CD8-positive, alpha-beta memory T cell (primary cell): ENCODE measurements around the gene SMCO4. TPM values are rescaled to one million over a fixed set of nuclear protein-coding genes. Genes with fewer than 3 reads are reported as not detected.

Experiments used
- CTCF ChIA-PET: fragments of 350-600 bp; sonication (Branson Sonifier 250); formaldehyde crosslinking; loops from one replicate; lab custom pipeline; 2021; ENCODE audit warnings: antibody characterized with exemption; lab: Charles Lee
- POLR2A ChIA-PET: fragments of 350-600 bp; sonication (Branson Sonifier 250); formaldehyde crosslinking; loops from one replicate; lab custom pipeline; 2021; ENCODE audit warnings: antibody characterized with exemption; lab: Charles Lee
- DNase-seq, 5 donors: peaks; one replicate each; pipeline versions ENCODE4 v3.0.0 to v3.0.0-alpha.2; 2020 to 2022; ENCODE audit warnings: mixed read lengths in 1 of 5
- H3K27ac ChIP-seq: one replicate; pipeline ENCODE4 v1.7.0; 2013; ENCODE audit warnings: low read depth, mild to moderate bottlenecking, low read length, moderate library complexity
- H3K27me3 ChIP-seq: 2 replicates; pipeline ENCODE4 v1.7.0; 2013; ENCODE audit warnings: low read length, mild to moderate bottlenecking; ENCODE audit not compliant: insufficient read depth, poor library complexity, severe bottlenecking
- H3K36me3 ChIP-seq: 2 replicates; pipeline ENCODE4 v1.7.0; 2013; ENCODE audit warnings: mild to moderate bottlenecking, low read length, moderate library complexity; ENCODE audit not compliant: insufficient read depth
- H3K4me1 ChIP-seq: 2 replicates; pipeline ENCODE4 v1.7.0; 2013; ENCODE audit warnings: mild to moderate bottlenecking, low read length, moderate library complexity; ENCODE audit not compliant: insufficient read depth
- H3K4me3 ChIP-seq: 2 replicates; pipeline ENCODE4 v1.7.0; 2013; ENCODE audit warnings: mild to moderate bottlenecking, low read length
- H3K9me3 ChIP-seq: 2 replicates; pipeline ENCODE4 v1.7.0; 2013; ENCODE audit warnings: mild to moderate bottlenecking, low read length
- H3K27ac Mint-ChIP-seq, 8 donors: one replicate each; pipeline ENCODE4 v1.8.0; 2020 to 2021; ENCODE audit warnings: mixed read lengths in 8 of 8, mild to moderate bottlenecking in 6 of 8, inconsistent platforms in 3 of 8, moderate library complexity in 3 of 8
- H3K27me3 Mint-ChIP-seq, 2 donors: one replicate each; pipeline ENCODE4 v1.8.0; 2020 to 2021; ENCODE audit warnings: mixed read lengths in 2 of 2, mild to moderate bottlenecking in 1 of 2, moderate library complexity in 1 of 2
- H3K36me3 Mint-ChIP-seq, 3 donors: one replicate each; pipeline ENCODE4 v1.8.0; 2020 to 2021; ENCODE audit warnings: mixed read lengths in 3 of 3, inconsistent platforms in 1 of 3, mild to moderate bottlenecking in 1 of 3
- H3K4me1 Mint-ChIP-seq, 3 donors: one replicate each; pipeline ENCODE4 v1.8.0; 2020 to 2021; ENCODE audit warnings: mixed read lengths in 3 of 3, inconsistent platforms in 1 of 3, mild to moderate bottlenecking in 1 of 3
- H3K4me3 Mint-ChIP-seq, 7 donors: one replicate each; pipeline ENCODE4 v1.8.0; 2020 to 2021; ENCODE audit warnings: mixed read lengths in 7 of 7, mild to moderate bottlenecking in 6 of 7, moderate library complexity in 4 of 7, inconsistent platforms in 2 of 7
- H3K9me3 Mint-ChIP-seq, 5 donors: one replicate each; pipeline ENCODE4 v1.8.0; 2020 to 2022; ENCODE audit warnings: mixed read lengths in 5 of 5, mild to moderate bottlenecking in 3 of 5, moderate library complexity in 2 of 5, inconsistent platforms in 1 of 5
- polyA plus RNA-seq: library from polyadenylated mRNA; unstranded; fragments of 300-500 nt; fragmentation: Illumina TruSeq; gene quantifications from one replicate; pipeline ENCODE4 v1.2.3, GENCODE V29; 2021
- total RNA-seq, 2 experiments: library from RNA; stranded (reverse); gene quantifications; one replicate each; pipeline ENCODE4 v1.2.3, GENCODE V29; 2021

The SMCO4 gene
- total and polyA plus RNA-seq, 3 experiments from 2014 or later: 8.2 to 10.8 (median 9.0) TPM

- Histone ChIP-seq H3K4me1 (no peaks in the 10 kb centered on the region), H3K36me3 (no peaks in the 10 kb centered on the region), H3K4me3 (no peak overlapping the region), H3K27ac (no peak overlapping the region), H3K27me3 (no peaks in the 10 kb centered on the region), H3K9me3 (no peaks in the 10 kb centered on the region)
- H3K4me1 Mint-ChIP-seq: peaks cover 35 to 60% (median 41%) of the 10 kb centered on the region in 3 donors
- ChIA-PET POLR2A (no interaction called here), CTCF (no interaction called here)
- DNase-seq: no peak
- H3K27me3 Mint-ChIP-seq: peaks cover 0 to 2% of the 10 kb centered on the region in 2 donors
- H3K36me3 Mint-ChIP-seq: no peaks in the 10 kb centered on the region
- H3K4me3 Mint-ChIP-seq: peak overlapping the region in 2 of 7 donors; percentile 18 to 40
- H3K9me3 Mint-ChIP-seq: no peaks in the 10 kb centered on the region
- H3K27ac Mint-ChIP-seq: peak overlapping the region in 6 of 8 donors; percentile 4 to 72 (median 41)
Measured at GRCh38 chr11:93526346-93526633, 16.9 kb downstream of the SMCO4 start.

GRCh38 chr11:93525601-93526345 lies 17.4 kb downstream of the SMCO4 start:
- Mint-ChIP-seq H3K9me3 (no peaks in the 10 kb centered on the region), H3K27me3 (peaks cover 0 to 2% of the 10 kb centered on the region in 2 donors), H3K4me1 (peaks cover 39 to 60% (median 46%) of the 10 kb centered on the region in 3 donors), H3K4me3 (peak overlapping the region in 1 of 7 donors; percentile 59), H3K27ac (peak overlapping the region in 5 of 8 donors; percentile 4 to 71 (median 46)), H3K36me3 (no peaks in the 10 kb centered on the region)
- Histone ChIP-seq H3K27me3 (no peaks in the 10 kb centered on the region), H3K27ac (no peak overlapping the region), H3K4me3 (no peak overlapping the region), H3K9me3 (no peaks in the 10 kb centered on the region), H3K4me1 (no peaks in the 10 kb centered on the region), H3K36me3 (no peaks in the 10 kb centered on the region)
- ChIA-PET POLR2A (no interaction called here), CTCF (interaction anchor here (1.2 kb wide), 1 partner anchor 13 kb away, joined by 3 read pairs; no protein-coding TSS in a partner anchor)
- DNase-seq: no peak

- Mint-ChIP-seq H3K27ac (peak overlapping the region in 2 of 8 donors; percentile 30 to 40), H3K36me3 (no peaks in the 10 kb centered on the region), H3K27me3 (peaks cover 0 to 2% of the 10 kb centered on the region in 2 donors), H3K4me1 (peaks cover 30 to 51% (median 37%) of the 10 kb centered on the region in 3 donors), H3K9me3 (no peaks in the 10 kb centered on the region), H3K4me3 (peak overlapping the region in 1 of 7 donors; percentile 2)
- Histone ChIP-seq H3K4me1 (no peaks in the 10 kb centered on the region), H3K4me3 (no peak overlapping the region), H3K9me3 (no peaks in the 10 kb centered on the region), H3K27ac (no peak overlapping the region), H3K27me3 (no peaks in the 10 kb centered on the region), H3K36me3 (no peaks in the 10 kb centered on the region)
- POLR2A ChIA-PET: no interaction called here
- CTCF ChIA-PET: interaction anchor here (0.8 to 1.2 kb wide), 2 partner anchors 14 to 17 kb away, joined by 3 read pairs; no protein-coding TSS in a partner anchor
- DNase-seq: no peak
Measured at GRCh38 chr11:93524858-93525257, 18.3 kb downstream of the SMCO4 start.

- Histone ChIP-seq H3K4me3 (no peak overlapping the region), H3K36me3 (no peaks in the 10 kb centered on the region), H3K4me1 (no peaks in the 10 kb centered on the region), H3K27ac (no peak overlapping the region), H3K27me3 (no peaks in the 10 kb centered on the region), H3K9me3 (no peaks in the 10 kb centered on the region)
- Mint-ChIP-seq H3K4me1 (peaks cover 28 to 49% (median 37%) of the 10 kb centered on the region in 3 donors), H3K36me3 (no peaks in the 10 kb centered on the region), H3K9me3 (no peaks in the 10 kb centered on the region), H3K27me3 (peaks cover 0 to 2% of the 10 kb centered on the region in 2 donors), H3K27ac (peak overlapping the region; percentile 5 to 72 (median 58)), H3K4me3 (peak overlapping the region in 6 of 7 donors; percentile 13 to 54 (median 42))
- ChIA-PET CTCF (no interaction called here), POLR2A (no interaction called here)
- no peak for DNase-seq
Measured at GRCh38 chr11:93524173-93524536, 19.0 kb downstream of the SMCO4 start.

GRCh38 chr11:93520726-93521509 lies 22.3 kb downstream of the SMCO4 start:
- CTCF ChIA-PET: no interaction called here
- no peak for DNase-seq
- H3K4me3 Mint-ChIP-seq: peak overlapping the region in 4 of 7 donors; percentile 2 to 56 (median 6)

GRCh38 chr11:93519179-93519578 lies 24.0 kb downstream of the SMCO4 start:
- Histone ChIP-seq H3K27me3 (no peaks in the 10 kb centered on the region), H3K4me1 (no peaks in the 10 kb centered on the region), H3K27ac (no peak overlapping the region), H3K4me3 (no peak overlapping the region), H3K9me3 (no peaks in the 10 kb centered on the region), H3K36me3 (no peaks in the 10 kb centered on the region)
- peaks cover 0 to 2% of the 10 kb centered on the region in 2 donors for H3K27me3 Mint-ChIP-seq
- no peaks in the 10 kb centered on the region for H3K9me3 Mint-ChIP-seq
- H3K27ac Mint-ChIP-seq: peak overlapping the region in 1 of 8 donors; percentile 63
- DNase-seq: no peak
- H3K36me3 Mint-ChIP-seq: no peaks in the 10 kb centered on the region
- no peak overlapping the region for H3K4me3 Mint-ChIP-seq
- POLR2A ChIA-PET: no interaction called here
- peaks cover 11 to 22% (median 15%) of the 10 kb centered on the region in 3 donors for H3K4me1 Mint-ChIP-seq
- CTCF ChIA-PET: no interaction called here

More at GRCh38 chr11:93520726-93521509, 22.3 kb downstream of the SMCO4 start:
- Histone ChIP-seq H3K4me3 (no peak overlapping the region), H3K9me3 (no peaks in the 10 kb centered on the region), H3K36me3 (no peaks in the 10 kb centered on the region), H3K27me3 (no peaks in the 10 kb centered on the region), H3K27ac (no peak overlapping the region), H3K4me1 (no peaks in the 10 kb centered on the region)
- Mint-ChIP-seq H3K9me3 (no peaks in the 10 kb centered on the region), H3K4me1 (peaks cover 20 to 36% (median 26%) of the 10 kb centered on the region in 3 donors), H3K36me3 (no peaks in the 10 kb centered on the region), H3K27me3 (peaks cover 0 to 2% of the 10 kb centered on the region in 2 donors), H3K27ac (peak overlapping the region in 4 of 8 donors; percentile 19 to 87 (median 46))
- POLR2A ChIA-PET: no interaction called here

- DNase-seq: no peak
- ChIA-PET CTCF (no interaction called here), POLR2A (no interaction called here)
- Histone ChIP-seq H3K27me3 (no peaks in the 10 kb centered on the region), H3K27ac (no peak overlapping the region), H3K9me3 (no peaks in the 10 kb centered on the region), H3K4me1 (no peaks in the 10 kb centered on the region), H3K4me3 (no peak overlapping the region), H3K36me3 (no peaks in the 10 kb centered on the region)
- H3K4me3 Mint-ChIP-seq: no peak overlapping the region
- no peaks in the 10 kb centered on the region for H3K9me3 Mint-ChIP-seq
- H3K4me1 Mint-ChIP-seq: peaks cover 10 to 21% (median 11%) of the 10 kb centered on the region in 3 donors
- H3K27me3 Mint-ChIP-seq: peaks cover 0 to 2% of the 10 kb centered on the region in 2 donors
- no peak overlapping the region for H3K27ac Mint-ChIP-seq
- no peaks in the 10 kb centered on the region for H3K36me3 Mint-ChIP-seq
Measured at GRCh38 chr11:93518081-93518480, 25.1 kb downstream of the SMCO4 start.

GRCh38 chr11:93517611-93518010 lies 25.6 kb downstream of the SMCO4 start:
- no peaks in the 10 kb centered on the region for H3K36me3 Mint-ChIP-seq
- ChIA-PET POLR2A (no interaction called here), CTCF (no interaction called here)
- Histone ChIP-seq H3K4me1 (no peaks in the 10 kb centered on the region), H3K27ac (no peak overlapping the region), H3K4me3 (no peak overlapping the region), H3K27me3 (no peaks in the 10 kb centered on the region), H3K9me3 (no peaks in the 10 kb centered on the region), H3K36me3 (no peaks in the 10 kb centered on the region)
- H3K4me3 Mint-ChIP-seq: no peak overlapping the region
- H3K27me3 Mint-ChIP-seq: peaks cover 0 to 2% of the 10 kb centered on the region in 2 donors
- H3K9me3 Mint-ChIP-seq: no peaks in the 10 kb centered on the region
- DNase-seq: no peak
- peaks cover 10 to 21% (median 11%) of the 10 kb centered on the region in 3 donors for H3K4me1 Mint-ChIP-seq
- no peak overlapping the region for H3K27ac Mint-ChIP-seq
